ENCODE results near the gene TMEM212. TPM values are rescaled to one million over a fixed set of nuclear protein-coding genes. Genes with fewer than 3 reads are reported as not detected.

The TMEM212 gene
- not detected in 2 replicates for total RNA-seq (2014; rRNA removed; shearing (Covaris generic))
- polyA plus RNA-seq (2016; fragmentation: Nextera tagmentation; extraction: Ambion mirVana), result not detected in 2 replicates

GRCh38 chr3:171842864-171843518 lies at the start of gene TMEM212:
Gene TMEM212, plus strand, starts transcription at chr3:171843349. Its CDS starts 35 bp downstream, at chr3:171843384.
- peak; percentile 44 for DNase-seq
- Histone ChIP-seq H3K36me3 (ENCODE audit: low read depth) (no peaks in the 10 kb centered on the region), H3K9ac (no peak within 1 kb of the TSS), H3K4me2 (ENCODE audit: unreplicated experiment) (no peak within 1 kb of the TSS), H3K4me1 (ENCODE audit: insufficient read depth) (peaks cover 20% of the 10 kb centered on the region), H3K79me2 (ENCODE audit: insufficient read depth) (no peaks in the 10 kb centered on the region), H3K27ac (peak within 1 kb of the TSS; percentile 6; the same call in 1 of the 2 replicates), H3K9me3 (ENCODE audit: low read depth) (no peaks in the 10 kb centered on the region), H3K9me2 (ENCODE audit: insufficient read depth) (no peaks in the 10 kb centered on the region; the same call in 1 of the 2 replicates), H3K4me3 (no peak within 1 kb of the TSS), H3K27me3 (replicated peaks; ENCODE audit: insufficient read depth) (no peaks in the 10 kb centered on the region), H3F3A (ENCODE audit: insufficient read depth) (peaks cover 17% of the 10 kb centered on the region), H4K20me1 (ENCODE audit: insufficient read depth) (no peaks in the 10 kb centered on the region), H2AFZ (no peak within 1 kb of the TSS; the same call in 1 of the 2 replicates)
- in situ Hi-C loops (cut with MboI), result no loop called here
- no peak for TF ChIP-seq EZH2 (IDR thresholded peaks at IDR 0.05; ENCODE audit: insufficient read depth, poor library complexity, severe bottlenecking)
- TF ChIP-seq EZH2phosphoT487 (IDR thresholded peaks at IDR 0.05; ENCODE audit: insufficient read depth, low read depth), result no peak
- WGBS, 2 experiments (ENCODE audit: low coverage in 1 of 2, low lambda C conversion rate in 2 of 2, missing lambda C conversion rate in 2 of 2), result 63 to 71% methylated on average over 5 of the region's 5 CpGs

GRCh38 chr3:171796625-171797264 lies 46.4 kb upstream of the TMEM212 start:
- DNase-seq, result no peak
- TF ChIP-seq EZH2phosphoT487 (IDR thresholded peaks at IDR 0.05; ENCODE audit: insufficient read depth, low read depth), result no peak
- no peak for TF ChIP-seq EZH2 (IDR thresholded peaks at IDR 0.05; ENCODE audit: insufficient read depth, poor library complexity, severe bottlenecking)
- Histone ChIP-seq H3K4me2 (ENCODE audit: unreplicated experiment) (no peak overlapping the region), H3K9me3 (ENCODE audit: low read depth) (no peaks in the 10 kb centered on the region), H3F3A (ENCODE audit: insufficient read depth) (peaks cover 10% of the 10 kb centered on the region), H2AFZ (no peak overlapping the region), H4K20me1 (ENCODE audit: insufficient read depth) (no peaks in the 10 kb centered on the region), H3K9ac (no peak overlapping the region), H3K4me3 (no peak overlapping the region), H3K9me2 (ENCODE audit: insufficient read depth) (no peaks in the 10 kb centered on the region), H3K4me1 (ENCODE audit: insufficient read depth) (peaks cover 8% of the 10 kb centered on the region), H3K36me3 (ENCODE audit: low read depth) (no peaks in the 10 kb centered on the region), H3K79me2 (ENCODE audit: insufficient read depth) (no peaks in the 10 kb centered on the region), H3K27ac (no peak overlapping the region), H3K27me3 (replicated peaks; ENCODE audit: insufficient read depth) (no peaks in the 10 kb centered on the region)
- WGBS, 2 experiments (ENCODE audit: low coverage in 1 of 2, low lambda C conversion rate in 2 of 2, missing lambda C conversion rate in 2 of 2), result 94 to 100% methylated on average over 4 of the region's 4 CpGs
- in situ Hi-C loops (cut with MboI), result no loop called here

GRCh38 chr3:171797265-171797679 lies 45.9 kb upstream of the TMEM212 start:
- Histone ChIP-seq H4K20me1 (ENCODE audit: insufficient read depth) (no peaks in the 10 kb centered on the region), H3K9ac (no peak overlapping the region), H3K27me3 (replicated peaks; ENCODE audit: insufficient read depth) (no peaks in the 10 kb centered on the region), H3K9me2 (ENCODE audit: insufficient read depth) (no peaks in the 10 kb centered on the region), H2AFZ (no peak overlapping the region), H3K27ac (no peak overlapping the region), H3K9me3 (ENCODE audit: low read depth) (no peaks in the 10 kb centered on the region), H3K79me2 (ENCODE audit: insufficient read depth) (no peaks in the 10 kb centered on the region), H3K4me1 (ENCODE audit: insufficient read depth) (peaks cover 13% of the 10 kb centered on the region), H3K4me2 (ENCODE audit: unreplicated experiment) (no peak overlapping the region), H3F3A (ENCODE audit: insufficient read depth) (peaks cover 12% of the 10 kb centered on the region), H3K4me3 (no peak overlapping the region), H3K36me3 (ENCODE audit: low read depth) (no peaks in the 10 kb centered on the region)
- TF ChIP-seq EZH2 (IDR thresholded peaks at IDR 0.05; ENCODE audit: insufficient read depth, poor library complexity, severe bottlenecking) (no peak), EZH2phosphoT487 (IDR thresholded peaks at IDR 0.05; ENCODE audit: insufficient read depth, low read depth) (no peak)
- WGBS, 2 experiments (ENCODE audit: low coverage in 1 of 2, low lambda C conversion rate in 2 of 2, missing lambda C conversion rate in 2 of 2), result 78 to 90% methylated on average over 1 of the region's 1 CpG
- no peak for DNase-seq
- in situ Hi-C loops (cut with MboI), result no loop called here

- DNase-seq, result no peak
Measured at GRCh38 chr3:171797873-171798272, 45.3 kb upstream of the TMEM212 start.

More at GRCh38 chr3:171797873-171798272, 45.3 kb upstream of the TMEM212 start:
- in situ Hi-C loops (cut with MboI), result no loop called here
- Histone ChIP-seq H3K9ac (no peak overlapping the region), H3F3A (ENCODE audit: insufficient read depth) (peaks cover 15% of the 10 kb centered on the region), H4K20me1 (ENCODE audit: insufficient read depth) (no peaks in the 10 kb centered on the region), H3K27me3 (replicated peaks; ENCODE audit: insufficient read depth) (no peaks in the 10 kb centered on the region), H3K4me3 (no peak overlapping the region), H2AFZ (no peak overlapping the region), H3K4me1 (ENCODE audit: insufficient read depth) (peaks cover 15% of the 10 kb centered on the region), H3K9me2 (ENCODE audit: insufficient read depth) (no peaks in the 10 kb centered on the region), H3K9me3 (ENCODE audit: low read depth) (no peaks in the 10 kb centered on the region), H3K4me2 (ENCODE audit: unreplicated experiment) (no peak overlapping the region), H3K79me2 (ENCODE audit: insufficient read depth) (no peaks in the 10 kb centered on the region), H3K36me3 (ENCODE audit: low read depth) (no peaks in the 10 kb centered on the region), H3K27ac (no peak overlapping the region)
- TF ChIP-seq EZH2 (IDR thresholded peaks at IDR 0.05; ENCODE audit: insufficient read depth, poor library complexity, severe bottlenecking) (no peak), EZH2phosphoT487 (IDR thresholded peaks at IDR 0.05; ENCODE audit: insufficient read depth, low read depth) (no peak)
- 95 to 97% methylated on average over 3 of the region's 3 CpGs for WGBS, 2 experiments (ENCODE audit: low coverage in 1 of 2, low lambda C conversion rate in 2 of 2, missing lambda C conversion rate in 2 of 2)

Data from GM23248 (cell line).